Left kidney (tissue), 2 donors: ENCODE measurements around the gene IMMP2L. TPM values are rescaled to one million over a fixed set of nuclear protein-coding genes. Genes with fewer than 3 reads are reported as not detected.

Experiments
- DNase-seq: peaks from one replicate; pipeline ENCODE4 v3.0.0-alpha.2; 2013
- polyA plus RNA-seq: library from polyadenylated mRNA; unstranded; fragments of 120-200 nt; gene quantifications from one replicate; pipeline ENCODE4 v1.2.1, GENCODE V29; 2013; ENCODE audit not compliant: insufficient read length

IMMP2L gene
- polyA plus RNA-seq, 1 donor: 41.8 TPM

- DNase-seq: no peak
Measured at GRCh38 chr7:111150709-111151108, 411.6 kb downstream of the IMMP2L start.

GRCh38 chr7:111147708-111148533, 414.4 kb downstream of the IMMP2L start:
- DNase-seq: no peak

GRCh38 chr7:111146136-111146535, 416.2 kb downstream of the IMMP2L start:
- no peak for DNase-seq

GRCh38 chr7:111145472-111145871, 416.8 kb downstream of the IMMP2L start:
- no peak for DNase-seq

- no peak for DNase-seq
Measured at GRCh38 chr7:111140091-111140865, 422.0 kb downstream of the IMMP2L start.

- no peak for DNase-seq
Measured at GRCh38 chr7:111138586-111138985, 423.7 kb downstream of the IMMP2L start.

- DNase-seq: peak; percentile 34
Measured at GRCh38 chr7:111138193-111138569, 424.1 kb downstream of the IMMP2L start.

- no peak for DNase-seq
Measured at GRCh38 chr7:111137296-111138192, 424.7 kb downstream of the IMMP2L start.

GRCh38 chr7:111132833-111133232, 429.5 kb downstream of the IMMP2L start:
- DNase-seq: no peak

- DNase-seq: no peak
Measured at GRCh38 chr7:111129435-111129834, 432.9 kb downstream of the IMMP2L start.

- DNase-seq: no peak
Measured at GRCh38 chr7:111126987-111127386, 435.3 kb downstream of the IMMP2L start.

- no peak for DNase-seq
Measured at GRCh38 chr7:111115966-111116365, 446.3 kb downstream of the IMMP2L start.

- DNase-seq: no peak
Measured at GRCh38 chr7:111113263-111114017, 448.9 kb downstream of the IMMP2L start.

- no peak for DNase-seq
Measured at GRCh38 chr7:111112439-111112838, 449.9 kb downstream of the IMMP2L start.

- no peak for DNase-seq
Measured at GRCh38 chr7:111108496-111108895, 453.8 kb downstream of the IMMP2L start.

GRCh38 chr7:111108000-111108399, 454.3 kb downstream of the IMMP2L start:
- no peak for DNase-seq

GRCh38 chr7:111107579-111107978, 454.7 kb downstream of the IMMP2L start:
- DNase-seq: no peak

- DNase-seq: no peak
Measured at GRCh38 chr7:111105269-111105668, 457.0 kb downstream of the IMMP2L start.

GRCh38 chr7:111104710-111105109, 457.6 kb downstream of the IMMP2L start:
- DNase-seq: no peak

GRCh38 chr7:111103678-111104274, 458.5 kb downstream of the IMMP2L start:
- DNase-seq: no peak

GRCh38 chr7:111103136-111103535, 459.2 kb downstream of the IMMP2L start:
- DNase-seq: no peak
